GM12878 (cell line): ENCODE results near the gene DCTN2. TPM values are rescaled to one million over a fixed set of nuclear protein-coding genes. Genes with fewer than 3 reads are reported as not detected.

Experiments used
- ATAC-seq: fragments of 200-7000 bp; cut with Tn5 transposase; 3 replicates; pipeline ENCODE4 v1.9.1; 2020; ENCODE audit warnings: mild to moderate bottlenecking, moderate library complexity
- BruUV-seq: library from RNA; stranded (reverse); fragments of 400-500 nt; replicated peaks from 2 replicates; lab custom pipeline; 2021; lab: Mats Ljungman, UMichigan
- CTCF ChIA-PET: fragments of 300-600 bp; sonication (Branson Sonifier 250); formaldehyde crosslinking; extraction: SDS; loops from one replicate; lab custom pipeline; 2021; ENCODE audit warnings: inconsistent platforms; lab: Yijun Ruan, JAX
- POLR2A ChIA-PET: fragments of 350-600 bp; formaldehyde crosslinking; extraction: SDS; loops from one replicate; lab custom pipeline; 2021; ENCODE audit warnings: inconsistent platforms; lab: Charles Lee
- RAD21 ChIA-PET: fragments of 300-600 bp; sonication (Branson Sonifier 250); formaldehyde crosslinking; loops from one replicate; lab custom pipeline; 2023; ENCODE audit warnings: antibody characterized with exemption; ENCODE audit not compliant: unreplicated experiment; lab: Charles Lee
- SMC1A ChIA-PET: fragments of 300-600 bp; sonication (Branson Sonifier 250); formaldehyde crosslinking; loops from one replicate; lab custom pipeline; 2023; ENCODE audit not compliant: unreplicated experiment, uncharacterized antibody; lab: Charles Lee
- DNase-seq: peaks from one replicate; pipeline ENCODE4 v3.0.0-alpha.2; 2011; ENCODE audit warnings: low read depth, low spot score
- FAIRE-seq: peaks from 3 replicates; lab custom pipeline; 2011; peaks lifted over from hg19 to GRCh38; lab: Jason Lieb, UNC
- H2AFZ ChIP-seq: 2 replicates; pipeline ENCODE4 v1.6.0; 2011; ENCODE audit warnings: low read depth, low read length, control low read depth; ENCODE audit not compliant: control insufficient read depth
- H3K27ac ChIP-seq: 2 replicates; pipeline ENCODE4 v1.5.1; 2011; ENCODE audit warnings: control low read depth; ENCODE audit not compliant: control insufficient read depth, insufficient read depth
- H3K27me3 ChIP-seq, 2 experiments: replicated peaks in 1 of 2; 2 replicates each; pipeline versions ENCODE4 v1.6.0 to v1.6.1; 2011; ENCODE audit warnings: low read length in 1 of 2; ENCODE audit not compliant: control insufficient read depth in 2 of 2, insufficient read depth in 2 of 2
- H3K36me3 ChIP-seq, 2 experiments: 2 replicates each; pipeline ENCODE4 v1.5.1; 2011; ENCODE audit warnings: low read length in 1 of 2; ENCODE audit not compliant: control insufficient read depth in 2 of 2, insufficient read depth in 2 of 2
- H3K4me1 ChIP-seq: 2 replicates; pipeline ENCODE4 v1.6.1; 2011; ENCODE audit warnings: mild to moderate bottlenecking, low read length, moderate library complexity, mixed read lengths; ENCODE audit not compliant: control insufficient read depth, insufficient read depth
- H3K4me2 ChIP-seq: 2 replicates; pipeline ENCODE4 v1.6.0; 2011; ENCODE audit warnings: control low read depth; ENCODE audit not compliant: control insufficient read depth, insufficient read depth
- H3K4me3 ChIP-seq: fragments of 200-600 bp; sonication (generic); 2 replicates; pipeline ENCODE4 v1.5.1; 2016
- H3K79me2 ChIP-seq: 2 replicates; pipeline ENCODE4 v1.6.0; 2011; ENCODE audit warnings: low read length; ENCODE audit not compliant: control insufficient read depth, insufficient read depth
- H3K9ac ChIP-seq: 2 replicates; pipeline ENCODE4 v1.8.0; 2011; ENCODE audit warnings: low read length, control low read depth, mixed read lengths; ENCODE audit not compliant: control insufficient read depth, insufficient read depth
- H3K9me3 ChIP-seq: replicated peaks from 3 replicates; pipeline ENCODE4 v1.5.1; 2011; ENCODE audit warnings: mild to moderate bottlenecking, low read length; ENCODE audit not compliant: control insufficient read depth, insufficient read depth
- H4K20me1 ChIP-seq: 2 replicates; pipeline ENCODE4 v1.6.0; 2011; ENCODE audit not compliant: control insufficient read depth, insufficient read depth
- BACH1 ChIP-seq: fragments of 450-650 bp; IDR thresholded peaks from 2 replicates; pipeline ENCODE4 v1.6.1; 2017; ENCODE audit warnings: mild to moderate bottlenecking, borderline replicate concordance
- BCL3 ChIP-seq: IDR thresholded peaks from 2 replicates; pipeline ENCODE4 v1.6.1; 2011; ENCODE audit warnings: borderline replicate concordance, low read depth, mild to moderate bottlenecking, moderate library complexity, low read length; ENCODE audit not compliant: insufficient read depth, poor library complexity, severe bottlenecking
- CTCF ChIP-seq, 3 experiments: IDR thresholded peaks in 2 of 3; conservative IDR thresholded peaks in 1 of 3; 2 replicates each; pipeline ENCODE4 v1.5.1; 2011; ENCODE audit warnings: low read depth in 3 of 3, low read length in 3 of 3, mild to moderate bottlenecking in 3 of 3, control low read depth in 2 of 3, moderate library complexity in 2 of 3, inconsistent platforms in 1 of 3, mixed read lengths in 1 of 3; ENCODE audit not compliant: control insufficient read depth in 2 of 3, insufficient read depth in 1 of 3; ENCODE audit errors: extremely low read depth in 1 of 3
- EP300 ChIP-seq, 2 experiments: fragments of 150-350 bp in 1 of 2; IDR thresholded peaks; 2 replicates each; pipeline ENCODE4 v1.6.1; 2011 to 2012; ENCODE audit warnings: low read depth in 2 of 2, low read length in 2 of 2, borderline replicate concordance in 1 of 2, improper control_type of control experiment in 1 of 2, inconsistent platforms in 1 of 2; ENCODE audit not compliant: control insufficient read depth in 1 of 2
- ESRRA ChIP-seq: IDR thresholded peaks from 2 replicates; pipeline ENCODE4 v1.6.1; 2012; ENCODE audit warnings: mild to moderate bottlenecking, low read length, improper control_type of control experiment
- FOXK2 ChIP-seq: fragments of 450-650 bp; IDR thresholded peaks from 2 replicates; pipeline ENCODE4 v1.6.1; 2017; ENCODE audit warnings: mild to moderate bottlenecking, moderate library complexity
- MEF2B ChIP-seq: fragments of 450-650 bp; IDR thresholded peaks from 2 replicates; pipeline ENCODE4 v1.6.1; 2018; ENCODE audit warnings: mild to moderate bottlenecking, moderate library complexity; ENCODE audit not compliant: partially characterized antibody, poor library complexity, severe bottlenecking
- NFYA ChIP-seq: IDR thresholded peaks from 2 replicates; pipeline ENCODE4 v1.6.1; 2011; ENCODE audit warnings: low read depth, mild to moderate bottlenecking, low read length, improper control_type of control experiment, borderline replicate concordance
- NFYB ChIP-seq: IDR thresholded peaks from 2 replicates; pipeline ENCODE4 v1.6.1; 2011; ENCODE audit warnings: low read depth, mild to moderate bottlenecking, low read length, improper control_type of control experiment, moderate library complexity; ENCODE audit not compliant: insufficient read depth
- NR2C1 ChIP-seq: fragments of 450-650 bp; IDR thresholded peaks from 2 replicates; pipeline ENCODE4 v1.6.1; 2017; ENCODE audit warnings: antibody characterized with exemption, mild to moderate bottlenecking, moderate library complexity
- NR2F1 ChIP-seq: fragments of 450-650 bp; conservative IDR thresholded peaks from 2 replicates; pipeline ENCODE4 v1.6.1; 2017; ENCODE audit warnings: mild to moderate bottlenecking
- SIN3A ChIP-seq: IDR thresholded peaks from 2 replicates; pipeline ENCODE4 v1.6.1; 2012; ENCODE audit warnings: low read depth, low read length, improper control_type of control experiment
- ZNF274 ChIP-seq: IDR thresholded peaks from one replicate; pipeline ENCODE4 v1.8.0; 2011; ENCODE audit not compliant: insufficient read length, insufficient read depth
- ZNF384 ChIP-seq: IDR thresholded peaks from 2 replicates; pipeline ENCODE4 v1.6.1; 2012; ENCODE audit warnings: low read depth, mild to moderate bottlenecking, low read length, improper control_type of control experiment, borderline replicate concordance
- WGBS: methylation state at CpG from one replicate; pipeline ENCODE4 v1.1.6; 2016; ENCODE audit warnings: low lambda C conversion rate; ENCODE audit not compliant: insufficient replicate concordance, insufficient coverage; ENCODE audit errors: missing lambda C conversion rate; 5-methylcytosine and 5-hydroxymethylcytosine counted together
- in situ Hi-C: fragments of 300-500 bp; cut with MboI; formaldehyde crosslinking; loops from 9 replicates; pipeline ENCODE4 v1.14.3; 2018; ENCODE audit warnings: mixed read lengths
- intact Hi-C: fragments of 100-400 bp; cut with micrococcal nuclease; formaldehyde crosslinking; loops from one replicate; pipeline ENCODE4 v1.14.2; 2022; ENCODE audit not compliant: unreplicated experiment
- polyA plus RNA-seq, 11 experiments: library from polyadenylated mRNA; depleted of rRNA in 4 of 11; unstranded in 6 of 11; stranded (reverse) in 5 of 11; fragments of >200 nt; fragmentation: Nextera tagmentation in 4 of 11; fragmentation: Illumina TruSeq in 1 of 11; extraction: Ambion mirVana in 4 of 11; extraction: Trizol in 1 of 11; gene quantifications; 1 replicate in 1 of 11; 2 replicates in 10 of 11; pipeline versions ENCODE4 v1.2.1 to v1.2.3, GENCODE V29; 2011 to 2016; ENCODE audit warnings: inconsistent platforms in 2 of 11, missing spikeins in 2 of 11, low read depth in 1 of 11
- total RNA-seq, 4 experiments: library from RNA; depleted of rRNA in 3 of 4; stranded (reverse); fragments of >200 nt in 3 of 4; fragmentation: Illumina TruSeq in 1 of 4; extraction: Trizol in 1 of 4; gene quantifications; 2 replicates each; pipeline versions ENCODE4 v1.2.1 to v1.2.3, GENCODE V29; 2013 to 2021

DCTN2 gene
- total and polyA plus RNA-seq, 10 of the 15 experiments (the other 5 are each of a cell fraction or from before 2014, with no cell fraction given) = 32.3 to 171 (median 100) TPM

- Histone ChIP-seq H3K27me3 (peaks cover 0 to 1% of the 10 kb centered on the region in 2 experiments; a peak in 2 of 4 replicates), H3K9me3 (no peaks in the 10 kb centered on the region), H3K36me3 (no peaks in the 10 kb centered on the region), H2AFZ (no peak overlapping the region), H4K20me1 (no peaks in the 10 kb centered on the region), H3K79me2 (peaks cover 19% of the 10 kb centered on the region), H3K4me2 (no peak overlapping the region), H3K27ac (no peak overlapping the region), H3K9ac (no peak overlapping the region), H3K4me3 (no peak overlapping the region), H3K4me1 (peaks cover 9% of the 10 kb centered on the region; the same call in 1 of the 2 replicates)
- WGBS = 44% methylated on average over 2 of the region's 2 CpGs
- FAIRE-seq (no peak), ATAC-seq (no peak), DNase-seq (no peak)
- RAD21 ChIA-PET = interaction anchor here (0.6 to 1.0 kb wide), 2 partner anchors 25 to 88 kb away, joined by 3 read pairs; no protein-coding TSS in a partner anchor
- SMC1A ChIA-PET = interaction anchor here (0.6 kb wide), 1 partner anchor 867 kb away, joined by 4 read pairs; no protein-coding TSS in a partner anchor
- TF ChIP-seq NFYB (no peak), MEF2B (no peak), ZNF274 (no peak), CTCF (IDR thresholded peaks at IDR 0.05 in 2 of 3, conservative IDR thresholded peaks at IDR 0.05 in 1 of 3; ENCODE audit: control insufficient read depth in 2 of 3, extremely low read depth in 1 of 3, insufficient read depth in 1 of 3, low read depth in 3 of 3, low read length in 3 of 3) (no peak), EP300 (IDR thresholded peaks at IDR 0.05; ENCODE audit: borderline replicate concordance in 1 of 2, control insufficient read depth in 1 of 2, low read depth in 2 of 2, low read length in 2 of 2) (no peak), BACH1 (no peak), SIN3A (no peak), NR2C1 (no peak), NR2F1 (no peak), ESRRA (no peak), FOXK2 (no peak), BCL3 (no peak), ZNF384 (no peak), NFYA (no peak)
- BruUV-seq = no TSS peak
- intact Hi-C loops = no loop called here
- in situ Hi-C loops = no loop called here
- POLR2A ChIA-PET = no interaction called here
- CTCF ChIA-PET = no interaction called here
These were observed 1.5 kb upstream of the DCTN2 start for GRCh38 chr12:57548488-57548887.
